Lower leg skin (tissue), 4 donors: ENCODE data around the gene GIN1. TPM values are rescaled to one million over a fixed set of nuclear protein-coding genes. Genes with fewer than 3 reads are reported as not detected.

ENCODE experiments used
- DNase-seq, 2 donors: peaks; one replicate each; pipeline ENCODE4 v3.0.0-alpha.2; 2019; ENCODE audit warnings: low spot score in 2 of 2
- H3K4me3 ChIP-seq: fragments of 200-600 bp; sonication (generic); 2 replicates; pipeline ENCODE4 v1.5.1; 2017; ENCODE audit warnings: mild to moderate bottlenecking, low read depth; ENCODE audit not compliant: poor library complexity, severe bottlenecking
- POLR2A ChIP-seq, 2 donors: fragments of 450-650 bp; IDR thresholded peaks; one replicate each; pipeline ENCODE4 v1.6.1; 2016 to 2017; ENCODE audit warnings: antibody characterized with exemption in 2 of 2, mild to moderate bottlenecking in 1 of 2, moderate library complexity in 1 of 2
- WGBS, 2 donors: methylation state at CpG; one replicate each; pipeline ENCODE4 v1.1.5; 2018; 5-methylcytosine and 5-hydroxymethylcytosine counted together
- intact Hi-C: fragments of 100-400 bp; cut with DNase I; formaldehyde crosslinking; loops from one replicate; pipeline ENCODE4 v1.15.0; 2023; ENCODE audit warnings: low total_unique reads
- total RNA-seq, 4 donors: library from RNA; depleted of rRNA; stranded (reverse); fragments of >200 nt; gene quantifications; one replicate each; pipeline ENCODE4 v1.1.0, GENCODE V29; 2016
- TF ChIP-seq, protein P1 (sequence below), 3 donors: fragments of 450-650 bp; IDR thresholded peaks; one replicate each; pipeline ENCODE4 v1.5.1; 2016; ENCODE audit warnings: antibody characterized with exemption in 3 of 3, mild to moderate bottlenecking in 3 of 3, moderate library complexity in 2 of 3

Gene GIN1
- total RNA-seq, 4 donors from 2014 or later = 1.3 to 5.0 (median 4.1) TPM

DNA sequence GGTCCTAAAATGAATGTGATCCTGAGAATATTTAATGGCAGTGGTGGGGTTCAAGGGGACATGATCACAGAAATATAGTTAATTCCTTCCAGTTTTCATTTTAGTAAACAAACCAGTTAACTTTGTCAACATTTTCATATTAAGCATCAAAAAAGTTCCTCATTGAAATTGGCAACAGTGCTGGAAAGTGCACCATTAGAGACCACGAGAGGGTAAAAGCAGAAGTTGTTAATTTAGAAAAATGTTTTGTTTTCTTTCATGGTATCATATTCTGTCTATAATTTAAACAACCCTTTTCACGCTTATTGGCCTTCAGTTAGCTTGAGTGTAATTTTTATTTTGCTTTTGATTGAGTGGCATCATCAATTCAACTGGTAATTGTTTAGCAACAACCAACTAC is 11.9 kb downstream of the GIN1 start:
- intact Hi-C loops = loop anchor here (5.0 kb wide), 1 partner anchor 299 kb away; no protein-coding TSS in a partner anchor
- TF ChIP-seq, protein P1, sequence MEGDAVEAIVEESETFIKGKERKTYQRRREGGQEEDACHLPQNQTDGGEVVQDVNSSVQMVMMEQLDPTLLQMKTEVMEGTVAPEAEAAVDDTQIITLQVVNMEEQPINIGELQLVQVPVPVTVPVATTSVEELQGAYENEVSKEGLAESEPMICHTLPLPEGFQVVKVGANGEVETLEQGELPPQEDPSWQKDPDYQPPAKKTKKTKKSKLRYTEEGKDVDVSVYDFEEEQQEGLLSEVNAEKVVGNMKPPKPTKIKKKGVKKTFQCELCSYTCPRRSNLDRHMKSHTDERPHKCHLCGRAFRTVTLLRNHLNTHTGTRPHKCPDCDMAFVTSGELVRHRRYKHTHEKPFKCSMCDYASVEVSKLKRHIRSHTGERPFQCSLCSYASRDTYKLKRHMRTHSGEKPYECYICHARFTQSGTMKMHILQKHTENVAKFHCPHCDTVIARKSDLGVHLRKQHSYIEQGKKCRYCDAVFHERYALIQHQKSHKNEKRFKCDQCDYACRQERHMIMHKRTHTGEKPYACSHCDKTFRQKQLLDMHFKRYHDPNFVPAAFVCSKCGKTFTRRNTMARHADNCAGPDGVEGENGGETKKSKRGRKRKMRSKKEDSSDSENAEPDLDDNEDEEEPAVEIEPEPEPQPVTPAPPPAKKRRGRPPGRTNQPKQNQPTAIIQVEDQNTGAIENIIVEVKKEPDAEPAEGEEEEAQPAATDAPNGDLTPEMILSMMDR (IDR thresholded peaks at IDR 0.05) = no peak
- no peak for TF ChIP-seq POLR2A (IDR thresholded peaks at IDR 0.05)
- H3K4me3 ChIP-seq = no peak overlapping the region
- no peak for DNase-seq
- WGBS, 2 donors = 71 to 73% methylated on average over 2 of the region's 2 CpGs

DNA sequence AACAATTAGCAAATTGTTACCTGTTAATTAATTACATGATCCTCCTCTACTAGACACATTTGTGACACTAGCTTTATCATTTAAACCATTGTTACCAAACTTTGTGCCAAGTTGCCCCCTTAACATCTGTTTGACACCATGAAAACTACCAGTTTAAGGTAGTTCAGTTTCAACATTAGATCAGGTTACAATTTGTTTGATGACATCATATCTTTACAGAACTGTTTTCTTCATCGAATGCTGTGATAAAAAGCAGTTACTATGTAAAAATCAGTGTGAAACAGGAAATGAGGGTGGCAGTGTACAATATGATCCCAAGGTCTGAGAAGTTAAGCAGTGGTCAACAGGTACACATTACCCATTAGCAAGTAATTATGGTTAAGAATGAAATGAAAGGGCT is 17.7 kb downstream of the GIN1 start:
- intact Hi-C loops = no loop called here

GRCh38 chr5:103101079-103101750 is 18.7 kb downstream of the GIN1 start:
- WGBS, 2 donors = 91 to 92% methylated on average over 6 of the region's 6 CpGs
- TF ChIP-seq, protein P1 (IDR thresholded peaks at IDR 0.05) = no peak
- TF ChIP-seq POLR2A (IDR thresholded peaks at IDR 0.05) = no peak
- H3K4me3 ChIP-seq = no peak overlapping the region
- intact Hi-C loops = no loop called here
- no peak for DNase-seq

More for the DNA sequence above, 17.7 kb downstream of the GIN1 start:
- no peak for TF ChIP-seq POLR2A (IDR thresholded peaks at IDR 0.05)
- TF ChIP-seq, protein P1 (IDR thresholded peaks at IDR 0.05) = no peak
- 94 to 98% methylated on average over 1 of the region's 1 CpG for WGBS, 2 donors
- H3K4me3 ChIP-seq = no peak overlapping the region
- DNase-seq = no peak

DNA sequence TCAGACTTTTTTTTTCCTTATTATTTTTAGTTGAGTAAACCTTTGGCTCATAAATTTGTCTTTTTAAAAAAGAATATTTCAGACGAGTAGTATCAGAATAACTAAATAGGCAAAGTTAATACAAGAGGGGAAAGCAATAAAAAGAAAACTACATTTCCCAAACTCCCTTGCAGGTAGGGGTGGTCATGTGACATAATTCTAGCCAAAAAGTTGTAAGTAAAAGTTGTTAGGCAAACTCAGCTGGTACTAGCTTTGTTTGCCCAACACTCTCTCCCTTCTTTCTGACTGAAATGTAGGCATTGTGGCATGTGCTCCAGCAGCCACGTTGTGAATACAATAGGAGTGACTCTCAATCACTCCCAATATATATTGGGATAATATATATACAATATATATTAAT is 20.9 kb downstream of the GIN1 start:
- H3K4me3 ChIP-seq = no peak overlapping the region

DNA sequence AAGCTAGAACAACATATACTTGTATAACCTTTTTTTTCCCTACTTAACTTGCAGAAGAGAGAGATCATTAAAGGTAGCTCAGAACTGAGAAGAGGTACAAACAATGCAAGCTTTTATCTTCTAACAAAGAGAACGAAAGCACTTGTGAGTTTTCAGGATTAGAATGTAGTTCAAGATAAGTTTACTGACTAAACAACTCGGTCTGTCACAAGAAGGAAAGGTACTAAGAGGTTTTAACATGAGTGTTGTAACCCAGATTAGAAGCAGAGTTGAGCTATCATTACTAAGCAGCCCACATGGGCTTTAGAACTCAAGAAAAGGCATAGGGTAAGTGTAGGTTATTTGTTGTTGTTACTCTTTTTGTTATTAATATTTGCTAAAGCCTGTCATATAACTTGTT is 25.2 kb downstream of the GIN1 start:
- no peak for TF ChIP-seq POLR2A (IDR thresholded peaks at IDR 0.05)
- TF ChIP-seq, protein P1 (IDR thresholded peaks at IDR 0.05) = no peak
- DNase-seq = no peak
- 88 to 90% methylated on average over 2 of the region's 2 CpGs for WGBS, 2 donors
- intact Hi-C loops = no loop called here
- H3K4me3 ChIP-seq = no peak overlapping the region

More for the DNA sequence above, 20.9 kb downstream of the GIN1 start:
- WGBS, 2 donors = 81 to 82% methylated on average over 2 of the region's 2 CpGs
- intact Hi-C loops = no loop called here
- DNase-seq = no peak
- TF ChIP-seq POLR2A (IDR thresholded peaks at IDR 0.05) = no peak
- TF ChIP-seq, protein P1 (IDR thresholded peaks at IDR 0.05) = no peak

GRCh38 chr5:103093727-103094126 is 26.2 kb downstream of the GIN1 start:
- TF ChIP-seq, protein P1 (IDR thresholded peaks at IDR 0.05) = no peak
- no peak for TF ChIP-seq POLR2A (IDR thresholded peaks at IDR 0.05)
- intact Hi-C loops = no loop called here
- WGBS, 2 donors = 96 to 97% methylated on average over 1 of the region's 1 CpG

More at GRCh38 chr5:103093727-103094126, 26.2 kb downstream of the GIN1 start:
- DNase-seq = no peak
- H3K4me3 ChIP-seq = no peak overlapping the region
